ENCODE results near the gene AQP1.

Gene AQP1

DNA sequence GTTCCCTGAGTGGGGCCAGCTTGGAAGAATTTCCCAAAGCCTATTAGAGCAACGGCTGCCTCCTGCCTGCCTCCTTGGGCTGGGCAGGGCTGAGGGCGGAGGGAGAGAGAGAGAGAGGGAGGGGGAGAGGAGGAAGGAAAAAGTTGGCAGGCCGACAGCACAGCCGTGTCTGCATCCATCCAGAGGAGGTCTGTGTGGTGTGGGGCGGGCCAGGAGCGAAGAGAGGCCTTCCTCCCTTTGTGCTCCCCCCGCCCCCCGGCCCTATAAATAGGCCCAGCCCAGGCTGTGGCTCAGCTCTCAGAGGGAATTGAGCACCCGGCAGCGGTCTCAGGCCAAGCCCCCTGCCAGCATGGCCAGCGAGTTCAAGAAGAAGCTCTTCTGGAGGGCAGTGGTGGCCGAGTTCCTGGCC lies at the start of gene AQP1:
Gene AQP1 (plus strand): TSS at position 293 of the 409 bp plus-strand sequence. CDS start 57 bp downstream, at position 350.
- no peak for DNase-seq (ENCODE audit: low spot score)

DNA sequence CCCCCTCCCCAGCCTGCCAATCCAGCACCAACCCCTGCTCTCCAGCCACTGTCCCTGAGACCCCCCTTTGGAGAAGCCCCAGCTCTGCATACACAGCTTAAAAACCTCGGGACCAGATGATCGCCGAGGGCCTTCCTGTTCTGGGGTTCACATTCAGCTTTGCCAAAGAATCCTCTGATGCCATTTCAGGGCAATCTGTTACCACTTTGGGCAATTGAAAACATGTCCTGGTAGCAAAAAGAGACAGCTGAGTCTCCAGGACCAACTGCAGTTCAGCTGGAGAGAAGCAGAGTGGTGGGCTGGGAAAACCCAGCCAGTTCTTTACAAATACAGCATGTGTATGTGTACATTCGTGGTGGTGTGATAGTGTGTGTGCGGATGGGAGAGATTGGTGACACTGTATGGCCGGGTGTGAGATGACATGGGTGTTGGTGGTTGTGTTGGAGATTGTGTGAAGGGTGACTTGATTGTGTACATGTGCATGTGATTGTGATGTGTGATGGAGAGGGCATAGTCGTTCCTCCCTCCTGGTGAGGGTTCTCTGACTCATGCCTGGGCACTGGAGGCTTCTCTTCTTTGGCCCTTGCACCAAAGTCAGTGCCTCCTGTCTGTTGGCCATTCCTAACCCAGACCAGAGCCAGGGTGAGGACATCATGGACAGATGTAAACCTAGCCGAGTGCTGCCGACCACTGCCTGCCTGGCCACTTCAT lies 48.5 kb upstream of the AQP1 start:
- no peak for DNase-seq (ENCODE audit: low spot score)

- no peak for DNase-seq (ENCODE audit: low spot score)
Observed at GRCh38 chr7:30863706-30864035, 48.0 kb upstream of the AQP1 start.

GRCh38 chr7:30864101-30864500 lies 47.6 kb upstream of the AQP1 start:
- DNase-seq (ENCODE audit: low spot score) = no peak

- no peak for DNase-seq (ENCODE audit: low spot score)
Observed at GRCh38 chr7:30865076-30865475, 46.6 kb upstream of the AQP1 start.

GRCh38 chr7:30865821-30866220 lies 45.8 kb upstream of the AQP1 start:
- DNase-seq (ENCODE audit: low spot score) = no peak

- peak; percentile 9 for DNase-seq (ENCODE audit: low spot score)
Observed at GRCh38 chr7:30866939-30867338, 44.7 kb upstream of the AQP1 start.

DNA sequence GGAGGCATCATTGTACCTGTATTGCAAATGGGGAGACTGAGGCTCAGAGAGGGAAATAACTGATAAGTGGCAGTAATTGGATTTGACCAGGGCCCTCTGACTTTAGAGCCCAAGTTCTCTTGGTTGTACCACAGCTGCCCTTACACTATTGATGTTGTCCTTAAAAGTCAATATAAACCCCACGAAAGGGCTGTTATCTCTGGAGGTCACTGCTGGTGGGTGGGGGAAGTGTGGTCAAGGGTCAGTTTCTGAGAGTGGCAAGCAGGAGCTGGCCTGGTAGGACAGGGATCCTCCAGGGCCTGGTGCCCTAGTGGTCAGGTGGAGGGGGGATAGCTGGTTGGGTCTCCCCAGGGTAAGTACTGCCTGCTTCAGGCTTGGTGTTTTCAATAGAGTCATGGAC lies 44.2 kb upstream of the AQP1 start:
- no peak for DNase-seq (ENCODE audit: low spot score)

GRCh38 chr7:30869794-30870611 lies 41.6 kb upstream of the AQP1 start:
- DNase-seq (ENCODE audit: low spot score) = peak; percentile 72

DNA sequence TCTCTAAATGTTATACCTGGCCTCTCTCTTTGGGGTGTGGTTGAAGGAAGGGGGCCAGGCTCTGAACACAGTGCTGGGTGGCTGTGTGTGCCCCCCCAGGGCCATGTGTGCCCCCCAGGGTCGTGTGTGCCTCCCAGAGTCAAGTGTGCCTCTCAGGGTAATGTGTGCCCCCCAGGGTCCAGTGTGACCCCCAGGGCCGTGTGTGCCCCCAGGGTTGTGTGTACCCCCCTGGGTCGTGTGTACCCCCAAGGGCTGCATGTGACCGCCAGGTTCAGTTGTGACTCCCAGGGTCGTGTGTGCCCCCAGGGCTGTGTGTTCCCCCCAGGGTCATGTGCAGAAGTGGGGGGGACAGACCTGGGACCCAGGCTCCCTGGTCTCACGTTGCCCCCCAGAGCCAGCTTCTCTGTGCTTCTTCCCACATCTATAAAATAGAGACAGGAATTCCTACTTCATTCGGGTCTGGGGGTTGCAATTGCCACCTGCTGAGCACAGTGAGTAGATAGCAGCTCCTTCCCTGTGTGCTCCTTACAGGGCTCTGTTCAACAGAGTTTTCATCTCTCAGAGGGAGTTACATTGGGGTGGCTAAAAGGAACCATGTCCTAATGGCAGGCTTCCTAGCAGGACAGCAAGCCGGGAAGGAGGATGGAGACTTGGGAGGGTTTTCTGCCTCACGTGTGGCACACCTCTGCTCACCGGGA lies 40.7 kb upstream of the AQP1 start:
- DNase-seq (ENCODE audit: low spot score) = no peak

DNA sequence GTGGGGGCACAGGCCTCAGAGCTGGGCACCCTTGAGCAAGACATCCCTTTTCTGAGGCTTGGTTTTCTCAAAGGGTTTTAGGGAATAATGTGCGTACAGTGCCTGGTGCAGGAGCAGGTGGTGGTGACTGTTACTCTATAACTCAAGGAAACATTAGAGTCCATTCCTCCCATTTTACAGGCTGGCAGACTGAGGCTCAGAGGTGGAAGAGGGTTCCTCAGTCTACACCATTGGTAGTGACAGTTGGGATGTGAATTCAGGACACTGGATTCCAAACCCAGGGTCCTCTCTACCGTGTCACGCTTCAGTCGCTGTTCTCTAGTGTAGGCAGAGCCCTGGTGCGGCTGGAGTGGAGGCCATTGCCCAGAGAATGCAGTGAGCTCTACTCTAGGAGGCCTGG lies 40.0 kb upstream of the AQP1 start:
- no peak for DNase-seq (ENCODE audit: low spot score)

DNA sequence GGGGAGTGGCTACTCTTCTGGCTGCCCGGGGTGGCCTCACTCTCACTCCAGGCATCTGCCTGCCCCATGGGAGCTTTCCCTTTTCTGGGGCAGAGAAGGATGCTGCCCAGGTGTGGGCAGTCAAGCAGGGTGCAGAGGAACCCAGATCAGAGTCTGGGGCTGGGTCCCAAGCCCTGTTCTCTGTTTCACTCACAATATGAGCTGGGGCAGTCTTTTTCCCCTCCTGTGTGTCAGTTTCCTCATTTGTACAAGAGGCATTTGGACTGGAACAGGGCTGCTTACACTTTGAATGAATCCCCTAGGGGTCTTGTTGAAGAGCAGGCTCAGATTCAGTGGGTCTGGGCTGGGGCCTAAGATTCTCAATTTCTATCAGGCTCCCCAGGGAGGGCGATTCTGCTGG lies 38.4 kb upstream of the AQP1 start:
- no peak for DNase-seq (ENCODE audit: low spot score)

DNA sequence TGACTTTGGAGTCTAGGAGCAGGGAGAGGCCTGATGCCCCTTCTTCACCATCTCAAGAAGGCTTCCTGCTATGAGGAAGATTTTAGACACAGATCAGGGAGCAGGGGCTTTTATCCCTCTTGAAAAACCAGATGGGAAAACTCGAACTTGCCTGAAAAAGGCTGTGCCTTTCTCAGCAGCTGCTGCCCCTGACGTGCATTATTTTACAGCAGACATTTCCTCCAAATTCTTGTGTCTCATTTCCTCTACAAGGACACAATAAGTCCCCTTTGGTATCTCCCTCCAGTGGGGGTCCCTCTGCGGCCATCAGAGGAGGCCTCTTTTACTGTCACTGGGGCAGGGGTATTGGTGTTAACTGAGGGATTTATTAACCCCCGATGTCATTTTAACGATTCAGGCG lies 38.0 kb upstream of the AQP1 start:
- peak; percentile 33 for DNase-seq (ENCODE audit: low spot score)

DNA sequence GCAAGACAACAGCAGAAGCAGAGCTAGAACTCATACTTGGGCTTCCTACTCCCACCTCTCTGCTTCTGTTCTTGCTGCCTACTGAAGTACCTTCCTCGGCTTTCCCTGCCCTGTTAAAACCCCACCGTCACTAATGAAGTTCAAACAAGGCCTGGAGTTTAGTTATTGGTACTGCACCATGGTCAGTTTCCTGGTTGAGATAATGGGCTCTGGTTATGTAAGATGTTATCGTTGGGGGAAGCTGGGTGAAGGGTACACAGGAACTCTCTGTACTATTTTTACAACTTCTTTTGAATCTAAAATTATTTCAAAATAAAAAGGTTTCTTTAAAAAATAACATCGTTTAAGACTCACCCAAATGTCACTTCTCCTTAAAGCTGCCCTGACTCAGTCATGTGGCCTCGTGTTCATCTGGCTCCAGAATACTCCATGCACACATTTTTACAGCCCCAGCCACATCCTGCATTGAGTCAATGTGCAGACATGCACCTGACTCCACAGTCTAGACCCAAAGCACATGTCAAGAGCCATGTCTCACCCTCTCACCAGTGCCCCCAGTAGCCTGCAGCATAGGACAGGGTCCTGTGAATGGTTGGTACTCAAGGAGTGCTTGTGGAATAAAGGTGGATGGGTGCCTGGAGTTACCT lies 36.9 kb upstream of the AQP1 start:
- DNase-seq (ENCODE audit: low spot score) = no peak

DNA sequence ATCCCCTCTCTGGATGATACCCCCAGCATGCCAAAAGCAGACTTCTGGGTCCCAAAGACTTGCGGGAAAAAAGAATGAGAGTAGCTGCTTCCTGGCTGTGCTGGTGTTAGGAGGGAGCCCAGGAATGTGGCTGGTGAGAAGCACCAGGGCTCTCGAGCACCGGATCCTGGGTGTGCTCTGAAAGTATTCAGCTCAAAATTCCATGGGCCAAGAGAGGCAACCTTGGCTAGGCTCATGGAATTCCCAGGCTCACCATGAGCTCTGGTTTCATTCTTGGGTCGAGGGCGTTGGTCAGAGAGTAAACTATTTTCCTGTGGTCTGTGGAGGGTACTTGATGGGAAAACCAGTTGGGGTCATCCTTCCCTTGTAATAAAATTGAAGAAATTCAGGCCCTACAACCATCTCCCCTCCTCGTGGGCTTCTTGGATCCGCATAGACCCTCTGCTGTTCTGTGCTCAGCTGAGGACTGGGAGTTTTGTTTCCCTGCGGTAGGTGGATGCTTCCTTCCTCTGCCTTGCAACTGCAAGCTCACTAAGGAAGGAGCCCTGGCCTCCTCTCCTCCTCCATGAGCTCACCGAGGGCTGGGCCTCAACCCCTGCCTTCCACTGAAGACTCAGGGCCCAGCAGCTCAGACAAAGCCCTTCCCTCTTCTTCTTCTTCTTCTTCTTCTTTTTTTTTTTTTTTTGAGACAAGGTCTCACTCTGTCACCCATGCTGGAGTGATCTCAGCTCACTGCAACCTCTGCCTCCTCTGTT lies 34.5 kb upstream of the AQP1 start:
- no peak for DNase-seq (ENCODE audit: low spot score)

- no peak for DNase-seq (ENCODE audit: low spot score)
Observed at GRCh38 chr7:30877993-30878392, 33.7 kb upstream of the AQP1 start.

DNA sequence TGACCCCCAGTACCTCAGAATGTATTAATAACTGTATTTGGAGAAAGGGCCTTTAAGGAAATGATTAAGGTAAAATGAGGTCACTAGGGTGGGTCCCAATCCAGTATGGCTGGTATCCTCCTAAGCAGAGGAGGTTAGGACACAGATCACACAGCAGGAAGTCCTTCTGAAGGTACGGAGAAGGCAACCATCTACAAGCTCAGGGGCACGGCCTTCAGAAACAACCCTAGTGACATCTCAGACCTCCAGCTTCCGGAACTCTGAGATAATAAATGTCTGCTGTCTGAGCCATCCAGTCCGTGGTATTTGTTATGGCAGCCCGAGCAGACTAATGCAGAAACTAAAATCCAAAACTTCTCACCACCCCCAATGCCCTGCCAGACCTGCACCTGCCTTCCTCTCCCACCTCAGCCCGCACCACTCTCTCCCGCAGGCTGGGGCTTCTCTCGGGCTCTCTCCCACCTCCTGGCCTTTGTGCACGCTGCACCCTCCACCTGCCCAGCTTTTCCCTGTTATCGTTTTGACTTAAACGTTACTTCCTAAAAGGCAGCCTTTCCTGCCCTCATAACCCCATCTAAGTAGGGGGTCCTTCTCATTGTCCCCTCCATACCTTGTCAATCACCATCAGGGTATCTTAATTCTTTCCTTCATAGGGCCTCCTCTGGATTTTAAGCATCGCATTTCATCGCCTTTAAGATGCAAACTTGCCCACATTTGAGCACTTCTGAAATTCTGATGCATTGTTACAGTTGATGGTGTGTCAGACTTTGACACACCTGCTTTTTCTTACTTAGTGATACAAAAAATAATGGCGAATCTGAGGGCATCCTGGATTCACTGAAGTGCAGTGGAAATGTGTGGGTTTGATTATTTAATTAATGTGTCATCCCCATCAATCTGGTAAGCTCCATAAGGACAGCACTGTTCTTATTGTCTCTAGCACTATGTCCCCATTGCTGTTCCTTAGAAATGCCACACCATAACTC lies 32.2 kb upstream of the AQP1 start:
- DNase-seq (ENCODE audit: low spot score) = no peak

- DNase-seq (ENCODE audit: low spot score) = no peak
Observed at GRCh38 chr7:30880125-30880720, 31.4 kb upstream of the AQP1 start.

DNA sequence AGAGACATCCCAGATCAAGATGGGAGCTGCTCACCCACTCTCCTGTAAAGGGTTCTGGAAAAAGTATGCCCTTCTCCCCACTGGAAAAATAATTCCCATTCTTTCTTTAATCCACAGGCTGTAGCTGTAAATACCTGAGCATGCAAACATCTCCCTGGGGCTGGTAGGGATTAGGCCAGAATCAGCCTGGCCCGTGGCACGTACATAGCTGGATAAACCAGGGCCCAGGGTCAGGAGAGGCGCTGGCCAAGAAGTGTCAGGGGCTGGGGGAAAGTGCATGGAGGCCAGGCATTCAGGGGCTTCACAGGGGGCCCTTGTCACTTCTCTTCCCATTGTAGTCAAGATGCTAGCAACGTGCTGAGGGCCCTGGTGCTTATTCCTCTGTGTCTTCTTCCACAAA lies 30.7 kb upstream of the AQP1 start:
- no peak for DNase-seq (ENCODE audit: low spot score)

GRCh38 chr7:30881448-30881847 lies 30.2 kb upstream of the AQP1 start:
- DNase-seq (ENCODE audit: low spot score) = no peak

All from kidney capillary endothelial cell (primary cell).